Progenitor cell of endocrine pancreas (in vitro differentiated cells): ENCODE results near the gene SLC6A7. TPM values are rescaled to one million over a fixed set of nuclear protein-coding genes. Genes with fewer than 3 reads are reported as not detected.

Experiments
- DNase-seq: peaks from one replicate; pipeline ENCODE4 v3.0.0; 2021; ENCODE audit warnings: low spot score; ENCODE audit not compliant: unreplicated experiment
- H3K27ac Mint-ChIP-seq: 2 replicates; pipeline ENCODE4 v1.8.0; 2021; ENCODE audit warnings: mild to moderate bottlenecking, moderate library complexity, mixed read lengths
- H3K27me3 Mint-ChIP-seq: 2 replicates; pipeline ENCODE4 v1.8.0; 2021; ENCODE audit warnings: mixed read lengths
- H3K36me3 Mint-ChIP-seq: 2 replicates; pipeline ENCODE4 v1.8.0; 2022; ENCODE audit warnings: mixed read lengths; ENCODE audit not compliant: insufficient read depth
- H3K4me1 Mint-ChIP-seq: 2 replicates; pipeline ENCODE4 v1.8.0; 2021; ENCODE audit warnings: low read depth, mixed read lengths
- H3K4me3 Mint-ChIP-seq: 2 replicates; pipeline ENCODE4 v1.8.0; 2021; ENCODE audit warnings: low read depth, mild to moderate bottlenecking, moderate library complexity, mixed read lengths
- H3K9me3 Mint-ChIP-seq: 2 replicates; pipeline ENCODE4 v1.8.0; 2021; ENCODE audit warnings: low read depth, mixed read lengths
- total RNA-seq: library from RNA; stranded (reverse); gene quantifications from 2 replicates; pipeline ENCODE4 v1.2.1, GENCODE V29; 2021
- TF ChIP-seq, protein P1 (sequence below): fragments of 200-600 bp; sonication (generic); IDR thresholded peaks from one replicate; pipeline ENCODE4 v1.5.0; 2021; ENCODE audit warnings: antibody characterized with exemption, mild to moderate bottlenecking; ENCODE audit not compliant: unreplicated experiment

SLC6A7 gene
- total RNA-seq, 1 donor from 2014 or later: not detected

GRCh38 chr5:150143350-150144245 lies 46.3 kb upstream of the SLC6A7 start:
- Mint-ChIP-seq H3K27ac (no peak overlapping the region), H3K4me3 (no peak overlapping the region), H3K9me3 (no peaks in the 10 kb centered on the region), H3K4me1 (peaks cover 33% of the 10 kb centered on the region), H3K27me3 (peaks cover 23% of the 10 kb centered on the region), H3K36me3 (no peaks in the 10 kb centered on the region)
- DNase-seq: no peak
- TF ChIP-seq, protein P1, sequence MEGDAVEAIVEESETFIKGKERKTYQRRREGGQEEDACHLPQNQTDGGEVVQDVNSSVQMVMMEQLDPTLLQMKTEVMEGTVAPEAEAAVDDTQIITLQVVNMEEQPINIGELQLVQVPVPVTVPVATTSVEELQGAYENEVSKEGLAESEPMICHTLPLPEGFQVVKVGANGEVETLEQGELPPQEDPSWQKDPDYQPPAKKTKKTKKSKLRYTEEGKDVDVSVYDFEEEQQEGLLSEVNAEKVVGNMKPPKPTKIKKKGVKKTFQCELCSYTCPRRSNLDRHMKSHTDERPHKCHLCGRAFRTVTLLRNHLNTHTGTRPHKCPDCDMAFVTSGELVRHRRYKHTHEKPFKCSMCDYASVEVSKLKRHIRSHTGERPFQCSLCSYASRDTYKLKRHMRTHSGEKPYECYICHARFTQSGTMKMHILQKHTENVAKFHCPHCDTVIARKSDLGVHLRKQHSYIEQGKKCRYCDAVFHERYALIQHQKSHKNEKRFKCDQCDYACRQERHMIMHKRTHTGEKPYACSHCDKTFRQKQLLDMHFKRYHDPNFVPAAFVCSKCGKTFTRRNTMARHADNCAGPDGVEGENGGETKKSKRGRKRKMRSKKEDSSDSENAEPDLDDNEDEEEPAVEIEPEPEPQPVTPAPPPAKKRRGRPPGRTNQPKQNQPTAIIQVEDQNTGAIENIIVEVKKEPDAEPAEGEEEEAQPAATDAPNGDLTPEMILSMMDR: no peak

DNA sequence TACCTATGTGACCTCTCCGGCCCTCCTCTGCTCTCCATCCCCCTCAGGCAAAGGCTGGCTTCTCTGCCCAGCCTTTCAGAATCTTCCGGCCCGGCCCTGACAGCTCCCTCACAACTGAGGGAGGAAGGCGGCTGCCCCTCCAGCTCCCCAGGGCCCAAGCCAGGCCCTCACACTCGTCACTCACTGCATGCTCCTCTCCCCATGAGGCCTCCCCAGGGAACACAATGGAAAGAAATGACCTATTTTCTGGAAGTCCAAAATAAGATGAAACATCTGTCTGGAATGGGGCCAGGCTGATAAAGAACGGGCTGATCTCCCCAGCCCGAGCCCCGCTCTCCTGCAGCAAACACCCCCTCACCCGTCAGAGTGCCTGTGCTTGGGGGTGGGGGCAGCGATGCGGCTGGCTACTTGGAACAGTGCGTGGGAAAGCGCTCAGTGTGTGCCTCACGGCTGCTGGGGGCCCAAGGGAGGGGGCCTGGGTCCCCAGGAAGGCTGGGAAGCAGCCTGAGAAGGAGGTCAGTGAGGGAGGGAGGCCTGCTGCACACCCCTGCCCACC lies 45.5 kb upstream of the SLC6A7 start:
- DNase-seq: no peak
- no peak overlapping the region for H3K4me3 Mint-ChIP-seq
- H3K27ac Mint-ChIP-seq: no peak overlapping the region
- H3K4me1 Mint-ChIP-seq: peaks cover 25% of the 10 kb centered on the region
- no peaks in the 10 kb centered on the region for H3K9me3 Mint-ChIP-seq
- TF ChIP-seq, protein P1: no peak
- peaks cover 28% of the 10 kb centered on the region for H3K27me3 Mint-ChIP-seq
- H3K36me3 Mint-ChIP-seq: no peaks in the 10 kb centered on the region

GRCh38 chr5:150144879-150145278 lies 45.0 kb upstream of the SLC6A7 start:
- TF ChIP-seq, protein P1: no peak
- no peak overlapping the region for H3K27ac Mint-ChIP-seq
- H3K4me3 Mint-ChIP-seq: no peak overlapping the region
- DNase-seq: no peak
- H3K4me1 Mint-ChIP-seq: peaks cover 25% of the 10 kb centered on the region
- H3K9me3 Mint-ChIP-seq: no peaks in the 10 kb centered on the region
- H3K36me3 Mint-ChIP-seq: no peaks in the 10 kb centered on the region
- H3K27me3 Mint-ChIP-seq: peaks cover 28% of the 10 kb centered on the region

GRCh38 chr5:150146235-150146634 lies 43.6 kb upstream of the SLC6A7 start:
- H3K4me1 Mint-ChIP-seq: peaks cover 25% of the 10 kb centered on the region

More at GRCh38 chr5:150146235-150146634, 43.6 kb upstream of the SLC6A7 start:
- peaks cover 28% of the 10 kb centered on the region for H3K27me3 Mint-ChIP-seq
- no peak for DNase-seq
- H3K36me3 Mint-ChIP-seq: no peaks in the 10 kb centered on the region
- TF ChIP-seq, protein P1: no peak
- H3K9me3 Mint-ChIP-seq: no peaks in the 10 kb centered on the region
- H3K4me3 Mint-ChIP-seq: no peak overlapping the region
- H3K27ac Mint-ChIP-seq: no peak overlapping the region
